Natural killer cell (primary cell): Measurements from ENCODE around the gene EFCAB6. TPM values are rescaled to one million over a fixed set of nuclear protein-coding genes. Genes with fewer than 3 reads are reported as not detected.

ENCODE experiments used
- ATAC-seq, 3 donors: fragments of 150-1000 bp in 2 of 3; fragments of 200-7000 bp in 1 of 3; cut with Tn5 transposase; 1 replicate in 1 of 3; 2 replicates in 2 of 3; pipeline ENCODE4 v1.10.0; 2021; ENCODE audit warnings: mild to moderate bottlenecking in 2 of 3, moderate library complexity in 2 of 3
- DNase-seq, 2 donors: peaks; one replicate each; pipeline versions ENCODE4 v3.0.0 to v3.0.0-alpha.2; 2013 to 2021; ENCODE audit warnings: mixed read lengths in 1 of 2
- H3K27ac ChIP-seq: one replicate; pipeline ENCODE4 v1.5.1; 2013; ENCODE audit warnings: mild to moderate bottlenecking, low read length
- H3K27me3 ChIP-seq: one replicate; pipeline ENCODE4 v1.6.1; 2013; ENCODE audit warnings: low read length; ENCODE audit not compliant: control insufficient read depth, insufficient read depth
- H3K36me3 ChIP-seq: one replicate; pipeline ENCODE4 v1.6.1; 2013; ENCODE audit warnings: low read length; ENCODE audit not compliant: control insufficient read depth, insufficient read depth
- H3K4me1 ChIP-seq: one replicate; pipeline ENCODE4 v1.6.1; 2013; ENCODE audit warnings: low read length; ENCODE audit not compliant: control insufficient read depth, insufficient read depth
- H3K4me3 ChIP-seq: one replicate; pipeline ENCODE4 v1.5.1; 2013; ENCODE audit warnings: low read length
- H3K9me3 ChIP-seq: one replicate; pipeline ENCODE4 v1.6.1; 2013; ENCODE audit warnings: low read length; ENCODE audit not compliant: control insufficient read depth, insufficient read depth
- H3K27ac Mint-ChIP-seq, 2 donors: one replicate each; pipeline ENCODE4 v1.8.0; 2022; ENCODE audit warnings: mild to moderate bottlenecking in 2 of 2, mixed read lengths in 2 of 2, moderate library complexity in 1 of 2
- H3K27me3 Mint-ChIP-seq, 2 donors: one replicate each; pipeline ENCODE4 v1.8.0; 2022; ENCODE audit warnings: low read depth in 2 of 2, mixed read lengths in 2 of 2
- H3K36me3 Mint-ChIP-seq: one replicate; pipeline ENCODE4 v1.8.0; 2022; ENCODE audit warnings: mixed read lengths
- H3K4me1 Mint-ChIP-seq, 2 donors: one replicate each; pipeline ENCODE4 v1.8.0; 2022; ENCODE audit warnings: mixed read lengths in 2 of 2
- H3K4me3 Mint-ChIP-seq: one replicate; pipeline ENCODE4 v1.8.0; 2022; ENCODE audit warnings: mild to moderate bottlenecking, moderate library complexity, mixed read lengths
- H3K9me3 Mint-ChIP-seq, 2 donors: one replicate each; pipeline ENCODE4 v1.8.0; 2022; ENCODE audit warnings: mixed read lengths in 2 of 2
- WGBS: methylation state at CpG from one replicate; pipeline ENCODE4 v1.1.7; 2013; ENCODE audit warnings: missing lambda C conversion rate; ENCODE audit not compliant: insufficient coverage; 5-methylcytosine and 5-hydroxymethylcytosine counted together
- intact Hi-C: fragments of 100-400 bp; cut with micrococcal nuclease; formaldehyde crosslinking; loops from one replicate; pipeline ENCODE4 v1.14.2; 2022
- total RNA-seq, 4 donors: library from RNA; stranded (reverse); fragments of 120-200 nt in 1 of 4; gene quantifications; one replicate each; pipeline versions ENCODE4 v1.2.3 to v1.2.4, GENCODE V29; 2013 to 2022
- TF ChIP-seq, protein P1 (sequence below): fragments of 200-600 bp; IDR thresholded peaks from one replicate; pipeline ENCODE4 v1.8.0; 2022; ENCODE audit warnings: antibody characterized with exemption

Gene EFCAB6
- total RNA-seq, 3 donors from 2014 or later (not counting 1 experiment from before 2014, with no cell fraction given) = 0.23 to 0.35 (median 0.26) TPM

- intact Hi-C loops = no loop called here
- no peaks in the 10 kb centered on the region for H3K36me3 ChIP-seq
- no peaks in the 10 kb centered on the region for H3K9me3 Mint-ChIP-seq
- no peaks in the 10 kb centered on the region for H3K27me3 ChIP-seq
- no peak overlapping the region for H3K27ac Mint-ChIP-seq
- no peak overlapping the region for H3K27ac ChIP-seq
- no peaks in the 10 kb centered on the region for H3K36me3 Mint-ChIP-seq
- no peak overlapping the region for H3K4me3 ChIP-seq
- peaks cover 8 to 17% of the 10 kb centered on the region in 2 donors for H3K27me3 Mint-ChIP-seq
- TF ChIP-seq, protein P1, sequence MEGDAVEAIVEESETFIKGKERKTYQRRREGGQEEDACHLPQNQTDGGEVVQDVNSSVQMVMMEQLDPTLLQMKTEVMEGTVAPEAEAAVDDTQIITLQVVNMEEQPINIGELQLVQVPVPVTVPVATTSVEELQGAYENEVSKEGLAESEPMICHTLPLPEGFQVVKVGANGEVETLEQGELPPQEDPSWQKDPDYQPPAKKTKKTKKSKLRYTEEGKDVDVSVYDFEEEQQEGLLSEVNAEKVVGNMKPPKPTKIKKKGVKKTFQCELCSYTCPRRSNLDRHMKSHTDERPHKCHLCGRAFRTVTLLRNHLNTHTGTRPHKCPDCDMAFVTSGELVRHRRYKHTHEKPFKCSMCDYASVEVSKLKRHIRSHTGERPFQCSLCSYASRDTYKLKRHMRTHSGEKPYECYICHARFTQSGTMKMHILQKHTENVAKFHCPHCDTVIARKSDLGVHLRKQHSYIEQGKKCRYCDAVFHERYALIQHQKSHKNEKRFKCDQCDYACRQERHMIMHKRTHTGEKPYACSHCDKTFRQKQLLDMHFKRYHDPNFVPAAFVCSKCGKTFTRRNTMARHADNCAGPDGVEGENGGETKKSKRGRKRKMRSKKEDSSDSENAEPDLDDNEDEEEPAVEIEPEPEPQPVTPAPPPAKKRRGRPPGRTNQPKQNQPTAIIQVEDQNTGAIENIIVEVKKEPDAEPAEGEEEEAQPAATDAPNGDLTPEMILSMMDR = no peak
- H3K9me3 ChIP-seq = no peaks in the 10 kb centered on the region
- H3K4me1 ChIP-seq = no peaks in the 10 kb centered on the region
- H3K4me1 Mint-ChIP-seq = no peaks in the 10 kb centered on the region
- no peak overlapping the region for H3K4me3 Mint-ChIP-seq
- 92% methylated on average over 7 of the region's 7 CpGs for WGBS
- DNase-seq (no peak), ATAC-seq (no peak)
Measured at GRCh38 chr22:43526117-43526655, 285.9 kb downstream of the EFCAB6 start.

DNA sequence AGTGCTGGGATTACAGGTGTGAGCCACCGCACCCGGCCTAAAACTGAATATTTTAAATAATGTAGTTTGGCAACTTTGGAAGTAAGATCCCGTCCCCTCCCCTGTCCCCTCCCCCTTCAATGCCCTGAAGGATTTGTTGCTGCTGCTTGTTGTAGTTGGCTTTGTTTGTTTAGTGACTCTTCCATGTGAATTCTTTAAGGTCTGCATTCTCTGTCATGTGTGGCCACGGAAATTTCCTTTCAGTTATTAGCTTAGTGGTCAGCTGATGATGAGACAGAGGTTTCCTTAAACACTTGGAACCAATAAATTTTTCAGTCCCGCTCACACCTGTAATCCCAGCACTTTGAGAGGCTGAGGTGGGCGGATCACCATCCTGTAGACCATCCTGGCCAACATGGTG lies 290.4 kb downstream of the EFCAB6 start:
- Mint-ChIP-seq H3K4me1 (no peaks in the 10 kb centered on the region), H3K4me3 (no peak overlapping the region), H3K27ac (no peak overlapping the region), H3K36me3 (no peaks in the 10 kb centered on the region), H3K9me3 (no peaks in the 10 kb centered on the region), H3K27me3 (peaks cover 8 to 17% of the 10 kb centered on the region in 2 donors)
- ATAC-seq (no peak), DNase-seq (no peak)
- Histone ChIP-seq H3K27me3 (no peaks in the 10 kb centered on the region), H3K4me1 (no peaks in the 10 kb centered on the region), H3K9me3 (no peaks in the 10 kb centered on the region), H3K36me3 (no peaks in the 10 kb centered on the region), H3K27ac (no peak overlapping the region), H3K4me3 (no peak overlapping the region)
- TF ChIP-seq, protein P1 = no peak
- WGBS = 92% methylated on average over 5 of the region's 6 CpGs
- intact Hi-C loops = no loop called here

DNA sequence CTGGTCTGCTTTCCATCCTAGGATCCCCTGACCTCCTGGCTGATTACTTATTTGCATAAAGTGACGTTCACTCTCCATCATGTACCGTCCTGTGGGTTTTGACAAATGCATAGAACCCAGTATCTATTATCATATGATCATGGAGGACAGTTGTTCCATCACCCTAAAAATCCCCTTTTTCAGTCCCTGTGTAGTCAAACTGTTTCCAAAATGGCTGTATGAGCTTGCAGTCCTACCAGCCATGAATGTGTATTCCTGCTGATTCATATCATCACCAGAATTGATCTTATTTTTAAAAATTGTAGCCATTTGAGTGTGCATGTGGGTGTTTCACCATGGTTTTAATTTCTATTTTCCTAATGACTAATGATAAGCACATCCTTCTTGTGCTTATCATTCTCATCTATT lies 291.5 kb downstream of the EFCAB6 start:
- H3K4me3 ChIP-seq = no peak overlapping the region
- no peaks in the 10 kb centered on the region for H3K9me3 ChIP-seq
- H3K27me3 Mint-ChIP-seq = peaks cover 8 to 10% of the 10 kb centered on the region in 2 donors
- no peaks in the 10 kb centered on the region for H3K4me1 ChIP-seq
- H3K36me3 ChIP-seq = no peaks in the 10 kb centered on the region
- no peaks in the 10 kb centered on the region for H3K27me3 ChIP-seq
- H3K36me3 Mint-ChIP-seq = no peaks in the 10 kb centered on the region
- TF ChIP-seq, protein P1 = no peak
- no peaks in the 10 kb centered on the region for H3K9me3 Mint-ChIP-seq
- DNase-seq (no peak), ATAC-seq (no peak)
- intact Hi-C loops = no loop called here
- H3K27ac Mint-ChIP-seq = no peak overlapping the region
- H3K4me1 Mint-ChIP-seq = no peaks in the 10 kb centered on the region
- no peak overlapping the region for H3K4me3 Mint-ChIP-seq
- no peak overlapping the region for H3K27ac ChIP-seq
- 52% methylated on average over 2 of the region's 2 CpGs for WGBS

GRCh38 chr22:43516996-43517635 lies 295.0 kb downstream of the EFCAB6 start:
- Histone ChIP-seq H3K4me3 (no peak overlapping the region), H3K4me1 (no peaks in the 10 kb centered on the region), H3K27ac (no peak overlapping the region), H3K27me3 (no peaks in the 10 kb centered on the region), H3K36me3 (no peaks in the 10 kb centered on the region), H3K9me3 (no peaks in the 10 kb centered on the region)
- TF ChIP-seq, protein P1 = no peak
- H3K27ac Mint-ChIP-seq = no peak overlapping the region
- no peaks in the 10 kb centered on the region for H3K27me3 Mint-ChIP-seq
- H3K4me3 Mint-ChIP-seq = no peak overlapping the region
- intact Hi-C loops = no loop called here
- ATAC-seq = no peak
- no peaks in the 10 kb centered on the region for H3K4me1 Mint-ChIP-seq
- no peak for DNase-seq
- H3K9me3 Mint-ChIP-seq = no peaks in the 10 kb centered on the region
- 88% methylated on average over 14 of the region's 14 CpGs for WGBS
- H3K36me3 Mint-ChIP-seq = no peaks in the 10 kb centered on the region
